HepG2 (cell line): ENCODE data around the gene FKBP1B. TPM values are rescaled to one million over a fixed set of nuclear protein-coding genes. Genes with fewer than 3 reads are reported as not detected.

ENCODE experiments used
- ARID2 ChIP-seq: sonication (generic); formaldehyde crosslinking; IDR thresholded peaks from 2 replicates; pipeline ENCODE4 v1.8.1; 2022; ENCODE audit warnings: mild to moderate bottlenecking, missing genetic modification reagents, borderline replicate concordance
- ATF1 ChIP-seq: IDR thresholded peaks from 2 replicates; pipeline ENCODE4 v1.6.1; 2016; ENCODE audit warnings: mild to moderate bottlenecking, control low read depth
- ELF1 ChIP-seq: sonication (generic); formaldehyde crosslinking; IDR thresholded peaks from 2 replicates; pipeline ENCODE4 v1.4.0; 2020; ENCODE audit warnings: missing genetic modification reagents
- GZF1 ChIP-seq: sonication (generic); formaldehyde crosslinking; IDR thresholded peaks from 2 replicates; pipeline ENCODE4 v1.5.1; 2020; ENCODE audit warnings: mild to moderate bottlenecking, missing genetic modification reagents
- HDAC1 ChIP-seq: sonication (generic); formaldehyde crosslinking; IDR thresholded peaks from 2 replicates; pipeline ENCODE4 v1.5.1; 2020; ENCODE audit warnings: mild to moderate bottlenecking, missing genetic modification reagents
- HES4 ChIP-seq: sonication (generic); formaldehyde crosslinking; IDR thresholded peaks from 2 replicates; pipeline ENCODE4 v1.9.0; 2021; ENCODE audit warnings: mild to moderate bottlenecking, missing genetic modification reagents, borderline replicate concordance
- MEF2D ChIP-seq: sonication (generic); formaldehyde crosslinking; IDR thresholded peaks from 2 replicates; pipeline ENCODE4 v1.5.1; 2020; ENCODE audit warnings: mild to moderate bottlenecking, missing genetic modification reagents
- MEIS2 ChIP-seq: sonication (generic); formaldehyde crosslinking; IDR thresholded peaks from 2 replicates; pipeline ENCODE4 v1.9.0; 2021; ENCODE audit warnings: mild to moderate bottlenecking, missing genetic modification reagents
- NCOA5 ChIP-seq: sonication (generic); formaldehyde crosslinking; IDR thresholded peaks from 2 replicates; pipeline ENCODE4 v1.4.0; 2020; ENCODE audit warnings: missing genetic modification reagents
- NFYC ChIP-seq: IDR thresholded peaks from 2 replicates; pipeline ENCODE4 v1.6.1; 2016; ENCODE audit warnings: missing genetic modification reagents, missing compliant biosample characterization
- SIN3B ChIP-seq: fragments of 150-350 bp; IDR thresholded peaks from 2 replicates; pipeline ENCODE4 v1.6.1; 2014; ENCODE audit warnings: low read length
- SP4 ChIP-seq: sonication (generic); formaldehyde crosslinking; IDR thresholded peaks from 2 replicates; pipeline ENCODE4 v1.8.1; 2023; ENCODE audit warnings: mild to moderate bottlenecking, missing genetic modification reagents
- ZNF564 ChIP-seq: sonication (generic); formaldehyde crosslinking; IDR thresholded peaks from 2 replicates; pipeline ENCODE4 v1.8.1; 2023; ENCODE audit warnings: mild to moderate bottlenecking, missing genetic modification reagents
- ZNF678 ChIP-seq: sonication (generic); formaldehyde crosslinking; IDR thresholded peaks from 2 replicates; pipeline ENCODE4 v1.4.0; 2020; ENCODE audit warnings: mild to moderate bottlenecking, missing genetic modification reagents
- ZNF776 ChIP-seq: sonication (generic); formaldehyde crosslinking; IDR thresholded peaks from 2 replicates; pipeline ENCODE4 v1.4.0; 2020; ENCODE audit warnings: mild to moderate bottlenecking, missing genetic modification reagents
- polyA plus RNA-seq, 8 experiments: library from polyadenylated mRNA; depleted of rRNA in 3 of 8; stranded (reverse) in 7 of 8; unstranded in 1 of 8; fragments of >200 nt; fragmentation: Illumina TruSeq in 4 of 8; extraction: Trizol in 4 of 8; gene quantifications; 2 replicates each; pipeline versions ENCODE4 v1.2.1 to v1.2.3, GENCODE V29; 2011 to 2016; ENCODE audit warnings: low read depth in 4 of 8, missing spikeins in 1 of 8, mixed read lengths in 1 of 8; ENCODE audit not compliant: insufficient read depth in 1 of 8
- total RNA-seq, 5 experiments: library from RNA; depleted of rRNA; stranded (reverse); fragments of >200 nt; fragmentation: Illumina TruSeq; extraction: Trizol; gene quantifications; 2 replicates each; pipeline ENCODE4 v1.2.3, GENCODE V29; 2016; ENCODE audit warnings: low read depth in 1 of 5
- TF ChIP-seq, protein P1 (sequence below): sonication (generic); formaldehyde crosslinking; IDR thresholded peaks from 2 replicates; pipeline ENCODE4 v1.4.0; 2020; ENCODE audit warnings: missing genetic modification reagents
- TF ChIP-seq, protein P2 (sequence below): IDR thresholded peaks from 2 replicates; pipeline ENCODE4 v1.6.1; 2018; ENCODE audit warnings: missing genetic modification reagents, mild to moderate bottlenecking, missing compliant biosample characterization
- TF ChIP-seq, protein P3 (sequence below): sonication (generic); formaldehyde crosslinking; IDR thresholded peaks from 2 replicates; pipeline ENCODE4 v1.5.1; 2020; ENCODE audit warnings: missing genetic modification reagents, mild to moderate bottlenecking, borderline replicate concordance
- TF ChIP-seq, protein P4 (sequence below): sonication (generic); formaldehyde crosslinking; IDR thresholded peaks from 2 replicates; pipeline ENCODE4 v1.5.0; 2020; ENCODE audit warnings: missing genetic modification reagents, mild to moderate bottlenecking, borderline replicate concordance
- TF ChIP-seq, protein P5 (sequence below): sonication (generic); formaldehyde crosslinking; IDR thresholded peaks from 2 replicates; pipeline ENCODE4 v1.5.0; 2020; ENCODE audit warnings: missing genetic modification reagents
- TF ChIP-seq, protein P6 (sequence below): sonication (generic); formaldehyde crosslinking; IDR thresholded peaks from 2 replicates; pipeline ENCODE4 v1.8.0; 2022; ENCODE audit warnings: missing genetic modification reagents, mild to moderate bottlenecking, borderline replicate concordance
- TF ChIP-seq, protein P7 (sequence below): IDR thresholded peaks from 2 replicates; pipeline ENCODE4 v1.6.1; 2016; ENCODE audit warnings: low read depth

The FKBP1B gene
- total and polyA plus RNA-seq, 2 of the 13 experiments (the other 11 are each of a cell fraction or from before 2014, with no cell fraction given): 35.2 to 96.3 TPM

DNA sequence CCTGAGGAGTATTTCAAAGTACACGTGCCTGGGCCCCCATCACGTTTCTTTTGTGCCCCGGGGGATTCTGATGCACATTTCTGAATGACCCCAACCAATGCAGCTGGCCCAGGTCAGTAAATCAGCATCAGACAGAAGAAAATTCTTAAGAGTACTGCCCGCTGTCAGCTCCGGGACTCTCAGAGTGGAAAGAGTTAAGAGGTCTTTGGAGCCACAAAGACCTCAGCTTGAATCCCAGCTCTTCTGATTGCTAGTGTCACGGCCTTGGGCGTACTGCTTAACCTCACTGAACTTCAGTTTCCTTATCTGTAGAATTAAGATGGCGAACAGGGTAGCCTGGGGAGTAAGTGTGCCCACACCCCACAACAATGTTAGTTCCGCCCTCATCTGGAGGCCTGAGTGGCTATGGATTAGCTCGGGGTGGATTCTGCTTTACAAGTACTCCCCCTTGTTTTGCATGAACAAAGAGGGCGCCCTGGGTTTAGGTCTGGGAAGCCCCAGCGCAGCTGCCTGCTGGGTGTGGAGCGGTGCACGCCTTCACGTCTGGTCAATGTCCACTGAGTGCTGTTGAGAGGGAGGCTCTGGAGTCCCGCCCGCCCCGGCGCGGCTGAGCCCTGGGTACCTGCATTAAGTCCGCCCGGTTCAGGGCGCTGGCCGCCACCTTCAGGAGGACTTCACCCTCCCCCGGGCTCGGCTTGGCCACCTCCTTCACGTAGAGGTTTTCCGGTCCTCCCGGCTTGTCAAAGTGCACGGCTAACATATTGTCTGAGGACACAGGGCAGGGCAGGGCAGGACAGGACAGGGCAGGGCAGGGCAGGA is 34.2 kb downstream of the FKBP1B start (continued):
- TF ChIP-seq, protein P1, sequence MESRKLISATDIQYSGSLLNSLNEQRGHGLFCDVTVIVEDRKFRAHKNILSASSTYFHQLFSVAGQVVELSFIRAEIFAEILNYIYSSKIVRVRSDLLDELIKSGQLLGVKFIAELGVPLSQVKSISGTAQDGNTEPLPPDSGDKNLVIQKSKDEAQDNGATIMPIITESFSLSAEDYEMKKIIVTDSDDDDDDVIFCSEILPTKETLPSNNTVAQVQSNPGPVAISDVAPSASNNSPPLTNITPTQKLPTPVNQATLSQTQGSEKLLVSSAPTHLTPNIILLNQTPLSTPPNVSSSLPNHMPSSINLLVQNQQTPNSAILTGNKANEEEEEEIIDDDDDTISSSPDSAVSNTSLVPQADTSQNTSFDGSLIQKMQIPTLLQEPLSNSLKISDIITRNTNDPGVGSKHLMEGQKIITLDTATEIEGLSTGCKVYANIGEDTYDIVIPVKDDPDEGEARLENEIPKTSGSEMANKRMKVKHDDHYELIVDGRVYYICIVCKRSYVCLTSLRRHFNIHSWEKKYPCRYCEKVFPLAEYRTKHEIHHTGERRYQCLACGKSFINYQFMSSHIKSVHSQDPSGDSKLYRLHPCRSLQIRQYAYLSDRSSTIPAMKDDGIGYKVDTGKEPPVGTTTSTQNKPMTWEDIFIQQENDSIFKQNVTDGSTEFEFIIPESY: no peak; the same call in 1 of the 2 replicates
- TF ChIP-seq ELF1 (CRISPR knock-in tag) (peak; percentile 45; the same call in 1 of the 2 replicates), ZNF564 (CRISPR knock-in tag) (peak; percentile 99), HDAC1 (CRISPR knock-in tag) (peak; percentile 94; the same call in 1 of the 2 replicates), ATF1 (CRISPR knock-in tag) (no peak), ZNF678 (CRISPR knock-in tag) (0 out of 2 replicates have a peak, but pooled peaks have one; percentile 69), ARID2 (CRISPR knock-in tag) (no peak; the same call in 1 of the 2 replicates), SIN3B (no peak), MEF2D (CRISPR knock-in tag) (no peak; the same call in 1 of the 2 replicates), NFYC (CRISPR knock-in tag) (no peak), SP4 (no peak; the same call in 1 of the 2 replicates), ZNF776 (CRISPR knock-in tag) (no peak; the same call in 1 of the 2 replicates), GZF1 (CRISPR knock-in tag) (peak; percentile 54; the same call in 1 of the 2 replicates), HES4 (CRISPR knock-in tag) (peak; percentile 53; the same call in 1 of the 2 replicates), MEIS2 (CRISPR knock-in tag) (no peak; the same call in 1 of the 2 replicates), NCOA5 (CRISPR knock-in tag) (no peak)
- TF ChIP-seq, protein P2, sequence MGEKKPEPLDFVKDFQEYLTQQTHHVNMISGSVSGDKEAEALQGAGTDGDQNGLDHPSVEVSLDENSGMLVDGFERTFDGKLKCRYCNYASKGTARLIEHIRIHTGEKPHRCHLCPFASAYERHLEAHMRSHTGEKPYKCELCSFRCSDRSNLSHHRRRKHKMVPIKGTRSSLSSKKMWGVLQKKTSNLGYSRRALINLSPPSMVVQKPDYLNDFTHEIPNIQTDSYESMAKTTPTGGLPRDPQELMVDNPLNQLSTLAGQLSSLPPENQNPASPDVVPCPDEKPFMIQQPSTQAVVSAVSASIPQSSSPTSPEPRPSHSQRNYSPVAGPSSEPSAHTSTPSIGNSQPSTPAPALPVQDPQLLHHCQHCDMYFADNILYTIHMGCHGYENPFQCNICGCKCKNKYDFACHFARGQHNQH (CRISPR knock-in tag): no peak; the same call in 1 of the 2 replicates
- TF ChIP-seq, protein P3, sequence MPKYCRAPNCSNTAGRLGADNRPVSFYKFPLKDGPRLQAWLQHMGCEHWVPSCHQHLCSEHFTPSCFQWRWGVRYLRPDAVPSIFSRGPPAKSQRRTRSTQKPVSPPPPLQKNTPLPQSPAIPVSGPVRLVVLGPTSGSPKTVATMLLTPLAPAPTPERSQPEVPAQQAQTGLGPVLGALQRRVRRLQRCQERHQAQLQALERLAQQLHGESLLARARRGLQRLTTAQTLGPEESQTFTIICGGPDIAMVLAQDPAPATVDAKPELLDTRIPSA (CRISPR knock-in tag): no peak
- TF ChIP-seq, protein P4, sequence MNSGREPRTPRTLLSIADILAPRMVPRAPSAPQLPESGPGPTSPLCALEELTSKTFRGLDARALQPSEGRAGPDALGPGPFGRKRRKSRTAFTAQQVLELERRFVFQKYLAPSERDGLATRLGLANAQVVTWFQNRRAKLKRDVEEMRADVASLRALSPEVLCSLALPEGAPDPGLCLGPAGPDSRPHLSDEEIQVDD (CRISPR knock-in tag): no peak
- TF ChIP-seq, protein P5, sequence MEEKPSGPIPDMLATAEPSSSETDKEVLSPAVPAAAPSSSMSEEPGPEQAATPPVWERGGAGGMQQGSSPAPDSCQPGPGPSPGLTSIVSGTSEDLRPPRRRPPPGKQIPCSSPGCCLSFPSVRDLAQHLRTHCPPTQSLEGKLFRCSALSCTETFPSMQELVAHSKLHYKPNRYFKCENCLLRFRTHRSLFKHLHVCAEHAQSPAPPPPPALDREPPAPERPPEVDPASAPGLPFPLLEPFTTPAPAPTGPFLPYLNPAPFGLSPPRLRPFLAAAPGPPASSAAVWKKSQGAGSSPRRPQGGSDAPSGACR (CRISPR knock-in tag): no peak; the same call in none of the 2 replicates
- TF ChIP-seq, protein P6, sequence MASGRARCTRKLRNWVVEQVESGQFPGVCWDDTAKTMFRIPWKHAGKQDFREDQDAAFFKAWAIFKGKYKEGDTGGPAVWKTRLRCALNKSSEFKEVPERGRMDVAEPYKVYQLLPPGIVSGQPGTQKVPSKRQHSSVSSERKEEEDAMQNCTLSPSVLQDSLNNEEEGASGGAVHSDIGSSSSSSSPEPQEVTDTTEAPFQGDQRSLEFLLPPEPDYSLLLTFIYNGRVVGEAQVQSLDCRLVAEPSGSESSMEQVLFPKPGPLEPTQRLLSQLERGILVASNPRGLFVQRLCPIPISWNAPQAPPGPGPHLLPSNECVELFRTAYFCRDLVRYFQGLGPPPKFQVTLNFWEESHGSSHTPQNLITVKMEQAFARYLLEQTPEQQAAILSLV: peak; percentile 74; the same call in 1 of the 2 replicates
- TF ChIP-seq, protein P7, sequence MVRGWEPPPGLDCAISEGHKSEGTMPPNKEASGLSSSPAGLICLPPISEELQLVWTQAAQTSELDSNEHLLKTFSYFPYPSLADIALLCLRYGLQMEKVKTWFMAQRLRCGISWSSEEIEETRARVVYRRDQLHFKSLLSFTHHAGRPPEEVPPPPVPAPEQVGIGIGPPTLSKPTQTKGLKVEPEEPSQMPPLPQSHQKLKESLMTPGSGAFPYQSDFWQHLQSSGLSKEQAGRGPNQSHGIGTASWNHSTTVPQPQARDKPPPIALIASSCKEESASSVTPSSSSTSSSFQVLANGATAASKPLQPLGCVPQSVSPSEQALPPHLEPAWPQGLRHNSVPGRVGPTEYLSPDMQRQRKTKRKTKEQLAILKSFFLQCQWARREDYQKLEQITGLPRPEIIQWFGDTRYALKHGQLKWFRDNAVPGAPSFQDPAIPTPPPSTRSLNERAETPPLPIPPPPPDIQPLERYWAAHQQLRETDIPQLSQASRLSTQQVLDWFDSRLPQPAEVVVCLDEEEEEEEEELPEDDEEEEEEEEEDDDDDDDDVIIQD (CRISPR knock-in tag): peak; percentile 28; the same call in 1 of the 2 replicates
